IMR-90 (cell line): Measurements from ENCODE around the gene SYTL3. TPM values are rescaled to one million over a fixed set of nuclear protein-coding genes. Genes with fewer than 3 reads are reported as not detected.

Source experiments
- ATAC-seq: fragments of 200-7000 bp; cut with Tn5 transposase; 2 replicates; pipeline ENCODE4 v1.9.1; 2020; ENCODE audit warnings: low read depth, mild to moderate bottlenecking, moderate library complexity
- BruUV-seq: library from RNA; stranded (reverse); fragments of 400-500 nt; replicated peaks from 2 replicates; lab custom pipeline; 2021; lab: Mats Ljungman, UMichigan
- CTCF ChIA-PET: fragments of 300-600 bp; formaldehyde crosslinking; extraction: SDS; loops from one replicate; lab custom pipeline; 2021; ENCODE audit warnings: antibody characterized with exemption; lab: Yijun Ruan, JAX
- POLR2A ChIA-PET: fragments of 300-600 bp; sonication (Branson Sonifier 250); formaldehyde crosslinking; loops from one replicate; lab custom pipeline; 2022; ENCODE audit warnings: antibody characterized with exemption; ENCODE audit not compliant: unreplicated experiment; lab: Charles Lee
- DNase-seq: peaks from one replicate; pipeline ENCODE4 v3.0.0; 2013
- H2AFZ ChIP-seq: replicated peaks from 2 replicates; pipeline ENCODE3; 2013; ENCODE audit warnings: low read length, mild to moderate bottlenecking; ENCODE audit not compliant: poor library complexity
- H2AK5ac ChIP-seq: 2 replicates; pipeline ENCODE4 v1.6.1; 2013; ENCODE audit warnings: low read depth, low read length, inconsistent platforms
- H2AK9ac ChIP-seq: replicated peaks from 2 replicates; pipeline ENCODE3; 2013; ENCODE audit warnings: mild to moderate bottlenecking, low read depth, low read length, moderate library complexity; ENCODE audit not compliant: poor library complexity
- H2BK120ac ChIP-seq: 2 replicates; pipeline ENCODE4 v1.6.1; 2013; ENCODE audit warnings: low read depth, low read length, inconsistent platforms
- H2BK15ac ChIP-seq: 3 replicates; pipeline ENCODE4 v1.6.1; 2013; ENCODE audit warnings: low read depth, low read length, inconsistent platforms
- H2BK20ac ChIP-seq: 2 replicates; pipeline ENCODE4 v1.6.1; 2013; ENCODE audit warnings: low read depth, mild to moderate bottlenecking, inconsistent platforms, low read length, moderate library complexity
- H2BK5ac ChIP-seq: 2 replicates; pipeline ENCODE4 v1.6.1; 2013; ENCODE audit warnings: mild to moderate bottlenecking, low read depth, low read length, inconsistent platforms; ENCODE audit not compliant: poor library complexity, severe bottlenecking
- H3K14ac ChIP-seq: replicated peaks from 2 replicates; pipeline ENCODE4 v1.6.1; 2013; ENCODE audit warnings: low read depth, low read length, inconsistent platforms
- H3K18ac ChIP-seq: 2 replicates; pipeline ENCODE4 v1.6.1; 2013; ENCODE audit warnings: low read depth, low read length, control low read depth
- H3K23ac ChIP-seq: 2 replicates; pipeline ENCODE4 v1.6.1; 2013; ENCODE audit warnings: low read depth, low read length, inconsistent platforms
- H3K27ac ChIP-seq: 2 replicates; pipeline ENCODE4 v1.5.1; 2013; ENCODE audit warnings: mild to moderate bottlenecking, control low read depth, low read length; ENCODE audit not compliant: insufficient read depth
- H3K27me3 ChIP-seq: 2 replicates; pipeline ENCODE4 v1.6.1; 2013; ENCODE audit warnings: low read length; ENCODE audit not compliant: control insufficient read depth, insufficient read depth
- H3K36me3 ChIP-seq: 2 replicates; pipeline ENCODE4 v1.6.1; 2013; ENCODE audit warnings: low read length, mixed read lengths; ENCODE audit not compliant: control insufficient read depth, insufficient read depth
- H3K4ac ChIP-seq: 2 replicates; pipeline ENCODE4 v1.6.1; 2013; ENCODE audit warnings: low read depth, low read length, inconsistent platforms
- H3K4me1 ChIP-seq: 2 replicates; pipeline ENCODE4 v1.6.1; 2013; ENCODE audit warnings: low read length, mixed read lengths; ENCODE audit not compliant: control insufficient read depth, insufficient read depth
- H3K4me2 ChIP-seq: 2 replicates; pipeline ENCODE4 v1.6.1; 2013; ENCODE audit warnings: low read depth, mild to moderate bottlenecking, control low read depth, low read length, moderate library complexity
- H3K4me3 ChIP-seq: 2 replicates; pipeline ENCODE4 v1.5.1; 2013; ENCODE audit warnings: low read depth, mild to moderate bottlenecking, control low read depth, low read length, moderate library complexity; ENCODE audit not compliant: insufficient read depth
- H3K56ac ChIP-seq: 2 replicates; pipeline ENCODE4 v1.6.1; 2013; ENCODE audit warnings: low read length, inconsistent platforms; ENCODE audit not compliant: insufficient read depth; ENCODE audit errors: extremely low read depth
- H3K79me1 ChIP-seq, 2 experiments: 2 replicates each; pipeline ENCODE4 v1.6.1; 2013; ENCODE audit warnings: low read length in 2 of 2, inconsistent platforms in 1 of 2, low read depth in 1 of 2
- H3K9ac ChIP-seq: 2 replicates; pipeline ENCODE4 v1.6.1; 2013; ENCODE audit warnings: low read depth, low read length, control low read depth
- H3K9me1 ChIP-seq: 2 replicates; pipeline ENCODE4 v1.6.1; 2013; ENCODE audit warnings: low read length, inconsistent platforms; ENCODE audit not compliant: insufficient read depth
- H3K9me3 ChIP-seq: 2 replicates; pipeline ENCODE4 v1.6.1; 2013; ENCODE audit warnings: low read length; ENCODE audit not compliant: control insufficient read depth, insufficient read depth
- H4K20me1 ChIP-seq: 2 replicates; pipeline ENCODE4 v1.6.1; 2013; ENCODE audit warnings: low read length, inconsistent platforms; ENCODE audit not compliant: insufficient read depth
- H4K5ac ChIP-seq: 2 replicates; pipeline ENCODE4 v1.6.1; 2013; ENCODE audit warnings: mild to moderate bottlenecking, low read depth, low read length, control low read depth
- H4K8ac ChIP-seq, 2 experiments: 2 replicates each; pipeline ENCODE4 v1.6.1; 2013; ENCODE audit warnings: low read depth in 2 of 2, low read length in 2 of 2, control low read depth in 1 of 2, inconsistent platforms in 1 of 2
- H4K91ac ChIP-seq: 2 replicates; pipeline ENCODE4 v1.6.1; 2013; ENCODE audit warnings: low read depth, low read length, inconsistent platforms; ENCODE audit not compliant: insufficient read depth
- BHLHE40 ChIP-seq: fragments of 150-350 bp; IDR thresholded peaks from 2 replicates; pipeline ENCODE4 v1.6.1; 2016; ENCODE audit warnings: mild to moderate bottlenecking, low read depth, low read length
- CEBPB ChIP-seq: IDR thresholded peaks from 2 replicates; pipeline ENCODE4 v1.6.1; 2012; ENCODE audit warnings: low read depth, low read length, improper control_type of control experiment
- CHD1 ChIP-seq: IDR thresholded peaks from 2 replicates; pipeline ENCODE4 v1.6.1; 2012; ENCODE audit warnings: low read depth, low read length, improper control_type of control experiment
- FOS ChIP-seq: fragments of 150-350 bp; IDR thresholded peaks from 2 replicates; pipeline ENCODE4 v1.6.1; 2016; ENCODE audit warnings: low read depth, low read length
- MAFK ChIP-seq: IDR thresholded peaks from 2 replicates; pipeline ENCODE4 v1.6.1; 2012; ENCODE audit warnings: low read depth, low read length, improper control_type of control experiment
- MAZ ChIP-seq: IDR thresholded peaks from 2 replicates; pipeline ENCODE4 v1.6.1; 2012; ENCODE audit warnings: low read depth, mild to moderate bottlenecking, low read length, improper control_type of control experiment, moderate library complexity, borderline replicate concordance
- MXI1 ChIP-seq: IDR thresholded peaks from 2 replicates; pipeline ENCODE4 v1.6.1; 2012; ENCODE audit warnings: low read depth, mild to moderate bottlenecking, low read length, moderate library complexity, borderline replicate concordance
- NFE2L2 ChIP-seq: fragments of 150-350 bp; IDR thresholded peaks from 2 replicates; pipeline ENCODE4 v1.6.1; 2016; ENCODE audit warnings: low read depth, mild to moderate bottlenecking, low read length
- POLR2A ChIP-seq: IDR thresholded peaks from 2 replicates; pipeline ENCODE4 v1.6.1; 2012; ENCODE audit warnings: mild to moderate bottlenecking, low read depth, low read length
- RAD21 ChIP-seq: IDR thresholded peaks from 2 replicates; pipeline ENCODE4 v1.6.1; 2012; ENCODE audit warnings: low read length, improper control_type of control experiment
- RCOR1 ChIP-seq: IDR thresholded peaks from 2 replicates; pipeline ENCODE4 v1.6.1; 2012; ENCODE audit warnings: mild to moderate bottlenecking, low read length, improper control_type of control experiment; ENCODE audit not compliant: insufficient replicate concordance
- RFX5 ChIP-seq: IDR thresholded peaks from 2 replicates; pipeline ENCODE4 v1.8.0; 2012; ENCODE audit warnings: low read depth, mild to moderate bottlenecking, low read length, moderate library complexity
- SMC3 ChIP-seq: fragments of 150-350 bp; IDR thresholded peaks from 2 replicates; pipeline ENCODE4 v1.6.1; 2016; ENCODE audit warnings: low read depth, mild to moderate bottlenecking, antibody characterized with exemption, low read length, moderate library complexity
- WGBS, 2 experiments: methylation state at CpG; one replicate each; pipeline versions ENCODE4 v1.1.5 to v1.1.7; 2013; ENCODE audit warnings: missing lambda C conversion rate in 2 of 2; ENCODE audit not compliant: insufficient read length in 1 of 2; ENCODE audit errors: extremely low coverage in 2 of 2; 5-methylcytosine and 5-hydroxymethylcytosine counted together
- dilution Hi-C: fragments of 300-500 bp; cut with HindIII; formaldehyde crosslinking; loops from one replicate; pipeline ENCODE4 v1.14.3; 2018; ENCODE audit warnings: low sequenced_read_pairs; ENCODE audit not compliant: unreplicated experiment
- in situ Hi-C: fragments of 300-500 bp; cut with MboI; formaldehyde crosslinking; loops from 3 replicates; pipeline ENCODE4 v1.14.3; 2019; ENCODE audit warnings: low sequenced_read_pairs, inconsistent platforms, mixed read lengths
- intact Hi-C: fragments of 100-400 bp; cut with micrococcal nuclease; formaldehyde crosslinking; loops from 2 replicates; pipeline ENCODE4 v1.10.0; 2022
- polyA plus RNA-seq, 3 experiments: library from polyadenylated mRNA; depleted of rRNA; stranded (reverse); fragments of >200 nt; gene quantifications; 2 replicates each; pipeline ENCODE4 v1.2.3, GENCODE V29; 2012; ENCODE audit warnings: low replicate concordance in 1 of 3
- total RNA-seq: library from RNA; depleted of rRNA; stranded (reverse); fragments of >200 nt; gene quantifications from 2 replicates; pipeline ENCODE4 v1.2.3, GENCODE V29; 2012
- TF ChIP-seq, protein P1 (sequence below): conservative IDR thresholded peaks from 2 replicates; pipeline ENCODE4 v1.5.1; 2012; ENCODE audit warnings: mild to moderate bottlenecking, low read depth, low read length, improper control_type of control experiment
- TF ChIP-seq, protein P2 (sequence below): fragments of 150-350 bp; IDR thresholded peaks from 2 replicates; pipeline ENCODE4 v1.6.1; 2016; ENCODE audit warnings: low read depth, mild to moderate bottlenecking, low read length, moderate library complexity, borderline replicate concordance
- TF ChIP-seq, protein P3 (sequence below): fragments of 150-350 bp; IDR thresholded peaks from 2 replicates; pipeline ENCODE4 v1.6.1; 2017; ENCODE audit warnings: mild to moderate bottlenecking, antibody characterized with exemption, low read length, low read depth

The SYTL3 gene
- total and polyA plus RNA-seq, 2 of the 4 experiments (the other 2 are of a cell fraction), result 2.9 to 4.3 TPM

DNA sequence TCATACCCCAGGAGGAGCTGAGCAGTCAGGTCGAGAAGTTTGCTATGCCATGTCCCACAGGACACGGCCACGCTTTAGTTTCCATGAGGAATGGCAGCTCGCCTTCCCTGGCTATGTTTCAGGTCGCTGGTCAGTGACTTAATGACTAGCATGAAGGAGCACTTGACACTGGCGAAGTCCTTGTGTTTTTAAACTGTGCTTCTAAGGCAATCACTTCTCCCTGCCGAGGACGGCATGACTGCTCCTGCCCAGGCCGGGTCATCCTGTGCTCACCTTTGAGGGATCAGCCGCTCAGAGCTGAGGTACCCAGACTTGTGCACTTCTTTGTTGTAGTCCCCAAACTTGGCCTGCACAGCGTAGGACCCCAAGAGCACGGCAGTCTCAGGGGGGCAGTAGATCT, 135.2 kb downstream of the SYTL3 start:
- Histone ChIP-seq H4K20me1 (peaks cover 11% of the 10 kb centered on the region; the same call in 1 of the 2 replicates), H2BK5ac (no peak overlapping the region), H3K56ac (no peak overlapping the region), H3K9me3 (no peaks in the 10 kb centered on the region), H4K8ac (no peak overlapping the region), H3K14ac (no peak overlapping the region), H2AK5ac (peak overlapping the region; percentile 40), H2BK120ac (peak overlapping the region; percentile 46; the same call in 1 of the 2 replicates), H2AFZ (no peak overlapping the region), H4K91ac (no peak overlapping the region), H3K4me3 (no peak overlapping the region), H2AK9ac (no peak overlapping the region), H3K79me1 (peaks cover 9 to 59% of the 10 kb centered on the region in 2 experiments; a peak in 3 of 4 replicates), H4K5ac (no peak overlapping the region), H2BK20ac (peak overlapping the region; percentile 48; the same call in 1 of the 2 replicates), H3K23ac (peak overlapping the region; percentile 54; the same call in 1 of the 2 replicates), H3K4me2 (no peak overlapping the region), H3K27ac (no peak overlapping the region), H3K18ac (no peak overlapping the region), H2BK15ac (no peak overlapping the region), H3K4ac (0 out of 2 replicates have a peak overlapping the region, but pooled peaks have one; percentile 48), H3K4me1 (peaks cover 2% of the 10 kb centered on the region; the same call in 1 of the 2 replicates), H3K27me3 (no peaks in the 10 kb centered on the region), H3K9me1 (peaks cover 4% of the 10 kb centered on the region), H3K36me3 (peaks cover 53% of the 10 kb centered on the region), H3K9ac (no peak overlapping the region)
- in situ Hi-C loops, result no loop called here
- ChIA-PET CTCF (no interaction called here), POLR2A (no interaction called here)
- ATAC-seq (no peak), DNase-seq (no peak)
- intact Hi-C loops, result no loop called here
- WGBS, 2 experiments, result 93% methylated on average over 10 of the region's 12 CpGs; no CpG with 5 or more reads in 1 of the 2 experiments
- dilution Hi-C loops, result no loop called here
- no TSS peak for BruUV-seq
- TF ChIP-seq RCOR1 (no peak), SMC3 (no peak), MAFK (no peak), NFE2L2 (no peak), POLR2A (no peak), CEBPB (no peak), FOS (no peak), MXI1 (no peak), BHLHE40 (no peak), RAD21 (no peak), MAZ (no peak), RFX5 (no peak), CHD1 (no peak)
- TF ChIP-seq, protein P1, sequence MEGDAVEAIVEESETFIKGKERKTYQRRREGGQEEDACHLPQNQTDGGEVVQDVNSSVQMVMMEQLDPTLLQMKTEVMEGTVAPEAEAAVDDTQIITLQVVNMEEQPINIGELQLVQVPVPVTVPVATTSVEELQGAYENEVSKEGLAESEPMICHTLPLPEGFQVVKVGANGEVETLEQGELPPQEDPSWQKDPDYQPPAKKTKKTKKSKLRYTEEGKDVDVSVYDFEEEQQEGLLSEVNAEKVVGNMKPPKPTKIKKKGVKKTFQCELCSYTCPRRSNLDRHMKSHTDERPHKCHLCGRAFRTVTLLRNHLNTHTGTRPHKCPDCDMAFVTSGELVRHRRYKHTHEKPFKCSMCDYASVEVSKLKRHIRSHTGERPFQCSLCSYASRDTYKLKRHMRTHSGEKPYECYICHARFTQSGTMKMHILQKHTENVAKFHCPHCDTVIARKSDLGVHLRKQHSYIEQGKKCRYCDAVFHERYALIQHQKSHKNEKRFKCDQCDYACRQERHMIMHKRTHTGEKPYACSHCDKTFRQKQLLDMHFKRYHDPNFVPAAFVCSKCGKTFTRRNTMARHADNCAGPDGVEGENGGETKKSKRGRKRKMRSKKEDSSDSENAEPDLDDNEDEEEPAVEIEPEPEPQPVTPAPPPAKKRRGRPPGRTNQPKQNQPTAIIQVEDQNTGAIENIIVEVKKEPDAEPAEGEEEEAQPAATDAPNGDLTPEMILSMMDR, result no peak
- TF ChIP-seq, protein P2, sequence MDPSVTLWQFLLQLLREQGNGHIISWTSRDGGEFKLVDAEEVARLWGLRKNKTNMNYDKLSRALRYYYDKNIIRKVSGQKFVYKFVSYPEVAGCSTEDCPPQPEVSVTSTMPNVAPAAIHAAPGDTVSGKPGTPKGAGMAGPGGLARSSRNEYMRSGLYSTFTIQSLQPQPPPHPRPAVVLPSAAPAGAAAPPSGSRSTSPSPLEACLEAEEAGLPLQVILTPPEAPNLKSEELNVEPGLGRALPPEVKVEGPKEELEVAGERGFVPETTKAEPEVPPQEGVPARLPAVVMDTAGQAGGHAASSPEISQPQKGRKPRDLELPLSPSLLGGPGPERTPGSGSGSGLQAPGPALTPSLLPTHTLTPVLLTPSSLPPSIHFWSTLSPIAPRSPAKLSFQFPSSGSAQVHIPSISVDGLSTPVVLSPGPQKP, result no peak
- TF ChIP-seq, protein P3, sequence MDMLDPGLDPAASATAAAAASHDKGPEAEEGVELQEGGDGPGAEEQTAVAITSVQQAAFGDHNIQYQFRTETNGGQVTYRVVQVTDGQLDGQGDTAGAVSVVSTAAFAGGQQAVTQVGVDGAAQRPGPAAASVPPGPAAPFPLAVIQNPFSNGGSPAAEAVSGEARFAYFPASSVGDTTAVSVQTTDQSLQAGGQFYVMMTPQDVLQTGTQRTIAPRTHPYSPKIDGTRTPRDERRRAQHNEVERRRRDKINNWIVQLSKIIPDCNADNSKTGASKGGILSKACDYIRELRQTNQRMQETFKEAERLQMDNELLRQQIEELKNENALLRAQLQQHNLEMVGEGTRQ, result no peak
